Measurements from ENCODE around the gene PPP2R2C. TPM values are rescaled to one million over a fixed set of nuclear protein-coding genes. Genes with fewer than 3 reads are reported as not detected.

Gene PPP2R2C
- polyA plus RNA-seq, 1 donor from 2014 or later: 34.4 TPM

GRCh38 chr4:6302869-6303268 is 169.5 kb downstream of the PPP2R2C start:
- Histone ChIP-seq H3K9me3 (ENCODE audit: low read length) (no peaks in the 10 kb centered on the region), H3K9ac (ENCODE audit: low read length) (no peak overlapping the region), H3K27me3 (ENCODE audit: insufficient read depth, low read depth, low read length) (no peaks in the 10 kb centered on the region), H2AFZ (ENCODE audit: low read depth, low read length) (no peak overlapping the region), H3K79me2 (replicated peaks; ENCODE audit: insufficient read depth, low read length) (no peaks in the 10 kb centered on the region), H3K27ac (ENCODE audit: low read length) (no peak overlapping the region), H4K20me1 (ENCODE audit: insufficient read depth) (no peaks in the 10 kb centered on the region), H3K4me3 (ENCODE audit: low read length) (no peak overlapping the region), H3F3A (ENCODE audit: insufficient read depth, low read length, poor library complexity, severe bottlenecking) (no peaks in the 10 kb centered on the region), H3K36me3 (ENCODE audit: insufficient read depth, low read length) (no peaks in the 10 kb centered on the region), H3K4me2 (ENCODE audit: low read length) (no peak overlapping the region), H3K9me2 (ENCODE audit: insufficient read depth, low read length) (no peaks in the 10 kb centered on the region)
- TF ChIP-seq EZH2 (IDR thresholded peaks at IDR 0.05; ENCODE audit: borderline replicate concordance, insufficient read depth, low read length, poor library complexity, severe bottlenecking) (no peak), POLR2AphosphoS5 (IDR thresholded peaks at IDR 0.05) (no peak), MXI1 (conservative IDR thresholded peaks at IDR 0.05; ENCODE audit: poor library complexity, severe bottlenecking) (no peak), SMC3 (conservative IDR thresholded peaks at IDR 0.05; ENCODE audit: poor library complexity) (no peak), RAD21 (conservative IDR thresholded peaks at IDR 0.05) (no peak), REST (IDR thresholded peaks at IDR 0.05; ENCODE audit: borderline replicate concordance) (no peak), TAF1 (IDR thresholded peaks at IDR 0.05; ENCODE audit: low read depth) (no peak), EP300 (conservative IDR thresholded peaks at IDR 0.05; ENCODE audit: poor library complexity, severe bottlenecking) (no peak)
- TF ChIP-seq, protein P1, sequence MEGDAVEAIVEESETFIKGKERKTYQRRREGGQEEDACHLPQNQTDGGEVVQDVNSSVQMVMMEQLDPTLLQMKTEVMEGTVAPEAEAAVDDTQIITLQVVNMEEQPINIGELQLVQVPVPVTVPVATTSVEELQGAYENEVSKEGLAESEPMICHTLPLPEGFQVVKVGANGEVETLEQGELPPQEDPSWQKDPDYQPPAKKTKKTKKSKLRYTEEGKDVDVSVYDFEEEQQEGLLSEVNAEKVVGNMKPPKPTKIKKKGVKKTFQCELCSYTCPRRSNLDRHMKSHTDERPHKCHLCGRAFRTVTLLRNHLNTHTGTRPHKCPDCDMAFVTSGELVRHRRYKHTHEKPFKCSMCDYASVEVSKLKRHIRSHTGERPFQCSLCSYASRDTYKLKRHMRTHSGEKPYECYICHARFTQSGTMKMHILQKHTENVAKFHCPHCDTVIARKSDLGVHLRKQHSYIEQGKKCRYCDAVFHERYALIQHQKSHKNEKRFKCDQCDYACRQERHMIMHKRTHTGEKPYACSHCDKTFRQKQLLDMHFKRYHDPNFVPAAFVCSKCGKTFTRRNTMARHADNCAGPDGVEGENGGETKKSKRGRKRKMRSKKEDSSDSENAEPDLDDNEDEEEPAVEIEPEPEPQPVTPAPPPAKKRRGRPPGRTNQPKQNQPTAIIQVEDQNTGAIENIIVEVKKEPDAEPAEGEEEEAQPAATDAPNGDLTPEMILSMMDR (IDR thresholded peaks at IDR 0.05; ENCODE audit: poor library complexity, severe bottlenecking): no peak

DNA sequence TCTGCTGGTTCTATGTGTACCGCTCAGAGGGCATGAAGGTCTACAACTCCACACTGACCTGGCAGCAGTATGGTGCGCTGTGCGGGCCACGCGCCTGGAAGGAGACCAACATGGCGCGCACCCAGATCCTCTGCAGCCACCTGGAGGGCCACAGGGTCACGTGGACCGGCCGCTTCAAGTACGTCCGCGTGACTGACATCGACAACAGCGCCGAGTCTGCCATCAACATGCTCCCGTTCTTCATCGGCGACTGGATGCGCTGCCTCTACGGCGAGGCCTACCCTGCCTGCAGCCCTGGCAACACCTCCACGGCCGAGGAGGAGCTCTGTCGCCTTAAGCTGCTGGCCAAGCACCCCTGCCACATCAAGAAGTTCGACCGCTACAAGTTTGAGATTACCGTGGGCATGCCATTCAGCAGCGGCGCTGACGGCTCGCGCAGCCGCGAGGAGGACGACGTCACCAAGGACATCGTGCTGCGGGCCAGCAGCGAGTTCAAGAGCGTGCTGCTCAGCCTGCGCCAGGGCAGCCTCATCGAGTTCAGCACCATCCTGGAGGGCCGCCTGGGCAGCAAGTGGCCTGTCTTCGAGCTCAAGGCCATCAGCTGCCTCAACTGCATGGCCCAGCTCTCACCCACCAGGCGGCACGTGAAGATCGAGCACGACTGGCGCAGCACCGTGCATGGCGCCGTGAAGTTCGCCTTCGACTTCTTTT is 170.5 kb downstream of the PPP2R2C start:
- Histone ChIP-seq H3K36me3 (ENCODE audit: insufficient read depth, low read length) (no peaks in the 10 kb centered on the region), H3K4me2 (ENCODE audit: low read length) (no peak overlapping the region), H3K79me2 (replicated peaks; ENCODE audit: insufficient read depth, low read length) (no peaks in the 10 kb centered on the region)

More for the DNA sequence above, 170.5 kb downstream of the PPP2R2C start:
- Histone ChIP-seq H3K9ac (ENCODE audit: low read length) (no peak overlapping the region), H3F3A (ENCODE audit: insufficient read depth, low read length, poor library complexity, severe bottlenecking) (no peaks in the 10 kb centered on the region), H2AFZ (ENCODE audit: low read depth, low read length) (no peak overlapping the region), H3K4me3 (ENCODE audit: low read length) (no peak overlapping the region), H3K9me3 (ENCODE audit: low read length) (no peaks in the 10 kb centered on the region), H3K9me2 (ENCODE audit: insufficient read depth, low read length) (no peaks in the 10 kb centered on the region), H3K27me3 (ENCODE audit: insufficient read depth, low read depth, low read length) (no peaks in the 10 kb centered on the region), H4K20me1 (ENCODE audit: insufficient read depth) (no peaks in the 10 kb centered on the region), H3K27ac (ENCODE audit: low read length) (no peak overlapping the region)
- TF ChIP-seq POLR2AphosphoS5 (IDR thresholded peaks at IDR 0.05): no peak
- TF ChIP-seq EP300 (conservative IDR thresholded peaks at IDR 0.05; ENCODE audit: poor library complexity, severe bottlenecking): no peak
- TF ChIP-seq EZH2 (IDR thresholded peaks at IDR 0.05; ENCODE audit: borderline replicate concordance, insufficient read depth, low read length, poor library complexity, severe bottlenecking): no peak
- TF ChIP-seq REST (IDR thresholded peaks at IDR 0.05; ENCODE audit: borderline replicate concordance): no peak
- no peak for TF ChIP-seq SMC3 (conservative IDR thresholded peaks at IDR 0.05; ENCODE audit: poor library complexity)
